GM18873 (cell line): Measurements from ENCODE around the gene HMGXB4.

Experiments
- ATAC-seq: cut with Tn5 transposase; IDR thresholded peaks from one replicate; pipeline ENCODE4 v1.9.1; 2021; ENCODE audit warnings: mild to moderate bottlenecking, moderate library complexity, moderate number of reproducible peaks; ENCODE audit not compliant: unreplicated experiment, low FRiP score

Gene HMGXB4

DNA sequence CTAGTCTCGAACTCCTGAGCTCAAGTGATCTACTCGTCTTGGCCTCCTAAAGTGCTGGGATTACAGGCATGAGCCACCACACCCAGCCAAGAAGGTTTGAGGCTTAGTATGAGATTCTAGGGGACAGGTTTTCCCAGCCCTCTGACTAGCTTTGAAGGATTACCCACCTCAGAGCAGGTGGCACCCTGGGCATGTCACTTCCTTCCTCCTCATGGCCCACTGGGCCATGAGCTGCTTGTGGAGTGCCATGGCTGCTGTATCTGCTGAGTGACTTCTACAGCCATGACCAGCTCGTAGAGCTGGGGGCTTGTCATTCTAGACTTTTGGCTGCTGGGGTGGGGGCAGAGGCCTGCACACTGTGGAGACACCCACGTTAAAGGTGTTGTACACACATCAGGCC is 67.5 kb downstream of the HMGXB4 start:
- no peak for ATAC-seq

DNA sequence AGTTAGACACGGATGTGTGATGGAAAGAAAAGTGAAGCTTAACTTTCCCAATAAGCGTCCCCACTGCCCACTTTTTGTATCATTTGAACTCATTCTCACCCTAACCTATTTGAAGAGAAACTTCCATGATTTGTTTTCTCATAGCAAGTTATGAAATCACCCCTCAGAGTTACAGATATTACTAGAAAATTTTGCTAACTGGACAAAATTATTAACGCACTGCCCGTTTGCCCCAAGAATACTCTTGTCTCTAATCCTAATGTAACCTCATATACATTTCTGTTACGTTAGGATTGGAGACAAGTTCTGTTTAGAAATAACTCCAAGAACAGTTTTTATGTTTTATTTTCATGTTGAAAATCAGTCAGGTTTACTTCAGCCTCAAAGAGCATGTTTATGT is 67.9 kb downstream of the HMGXB4 start:
- no peak for ATAC-seq

DNA sequence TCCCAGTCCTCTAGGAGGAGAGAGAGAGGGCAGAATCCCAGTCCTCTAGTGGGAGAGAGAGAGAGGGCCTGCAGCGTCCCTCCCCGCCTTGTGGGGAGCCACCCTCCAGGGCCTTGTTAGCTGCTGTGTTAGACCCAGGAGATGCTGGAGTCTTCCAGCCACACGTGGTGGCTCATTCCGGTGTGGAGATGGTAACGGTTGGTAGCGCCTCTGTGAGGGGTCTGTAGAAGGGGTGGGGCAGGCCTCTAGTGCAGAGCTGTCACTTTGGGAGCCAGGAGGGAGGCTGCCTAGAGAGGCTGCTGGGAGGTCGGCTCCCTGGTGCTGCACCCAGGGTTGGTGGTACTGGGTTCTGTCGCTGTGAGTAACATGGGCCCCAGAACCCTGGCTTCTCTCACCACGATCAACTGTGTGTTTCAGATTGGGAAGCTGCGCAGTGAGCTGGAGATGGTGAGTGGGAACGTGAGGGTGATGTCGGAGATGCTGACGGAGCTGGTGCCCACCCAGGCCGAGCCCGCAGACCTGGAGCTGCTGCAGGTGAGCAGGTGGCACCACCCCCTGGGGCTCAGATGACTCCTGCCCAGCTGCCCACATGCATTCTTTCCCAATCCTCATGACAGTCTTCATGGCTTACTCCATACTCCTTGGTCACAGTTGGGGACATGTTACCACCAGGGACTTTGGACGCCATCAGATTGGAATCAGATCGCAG is 69.7 kb downstream of the HMGXB4 start:
- no peak for ATAC-seq

DNA sequence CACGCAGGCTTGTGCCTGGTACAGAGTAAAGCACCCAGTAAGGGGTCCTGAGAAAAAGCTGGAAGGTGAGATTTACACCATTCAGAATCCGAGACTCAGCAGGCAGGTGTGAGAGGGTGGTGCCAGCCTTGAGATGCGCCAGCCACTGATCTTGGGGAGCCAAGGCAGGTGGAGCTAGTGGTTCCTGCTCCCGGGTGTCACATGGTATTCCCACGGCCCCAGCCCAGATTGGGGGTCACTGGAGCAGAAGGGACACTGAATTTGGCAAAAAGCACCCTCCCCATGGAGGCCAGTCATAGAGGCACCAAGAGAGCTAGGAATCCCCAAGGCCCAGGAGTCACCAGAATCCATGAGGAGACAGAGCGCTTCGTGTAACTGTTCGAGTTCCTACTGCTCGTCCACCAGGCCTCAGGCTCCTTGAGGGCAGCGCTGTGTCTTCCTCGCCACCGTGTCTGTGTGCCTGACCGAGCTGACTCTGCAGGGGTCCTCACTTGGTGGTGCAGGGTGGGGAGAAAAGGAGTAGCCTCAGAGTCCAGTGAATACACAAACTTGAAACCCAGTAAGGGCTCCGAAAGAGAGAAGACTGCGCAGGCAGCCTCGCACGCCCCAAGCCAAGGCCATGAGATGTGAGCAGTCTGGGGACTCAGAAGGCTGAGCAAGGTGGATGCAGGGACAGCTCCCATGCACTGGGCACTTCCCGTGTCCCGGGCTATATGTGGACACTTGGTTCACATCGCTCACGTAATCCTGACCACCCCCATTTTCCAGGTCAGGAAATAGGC is 70.6 kb downstream of the HMGXB4 start:
- ATAC-seq: no peak

DNA sequence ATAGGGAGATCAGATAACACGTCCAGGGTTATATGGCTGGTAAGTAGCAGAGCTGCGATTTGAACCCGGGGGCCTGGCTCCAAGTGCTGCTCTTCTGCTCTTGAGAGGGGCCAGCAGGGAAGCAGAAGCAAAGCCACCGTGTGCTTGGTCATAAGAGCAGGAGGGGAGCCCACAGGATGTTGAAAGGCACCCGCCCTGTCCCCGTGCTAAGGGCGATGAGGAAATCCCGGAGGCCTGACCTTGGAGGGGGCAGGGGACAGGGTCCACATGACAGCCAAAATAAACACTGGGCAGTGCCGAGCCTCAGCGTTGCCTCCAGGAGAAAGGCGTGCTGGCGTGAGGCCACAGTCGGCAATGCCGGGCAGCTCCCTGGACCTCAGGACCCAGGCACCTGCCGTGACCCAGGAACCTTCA is 71.2 kb downstream of the HMGXB4 start:
- no peak for ATAC-seq

DNA sequence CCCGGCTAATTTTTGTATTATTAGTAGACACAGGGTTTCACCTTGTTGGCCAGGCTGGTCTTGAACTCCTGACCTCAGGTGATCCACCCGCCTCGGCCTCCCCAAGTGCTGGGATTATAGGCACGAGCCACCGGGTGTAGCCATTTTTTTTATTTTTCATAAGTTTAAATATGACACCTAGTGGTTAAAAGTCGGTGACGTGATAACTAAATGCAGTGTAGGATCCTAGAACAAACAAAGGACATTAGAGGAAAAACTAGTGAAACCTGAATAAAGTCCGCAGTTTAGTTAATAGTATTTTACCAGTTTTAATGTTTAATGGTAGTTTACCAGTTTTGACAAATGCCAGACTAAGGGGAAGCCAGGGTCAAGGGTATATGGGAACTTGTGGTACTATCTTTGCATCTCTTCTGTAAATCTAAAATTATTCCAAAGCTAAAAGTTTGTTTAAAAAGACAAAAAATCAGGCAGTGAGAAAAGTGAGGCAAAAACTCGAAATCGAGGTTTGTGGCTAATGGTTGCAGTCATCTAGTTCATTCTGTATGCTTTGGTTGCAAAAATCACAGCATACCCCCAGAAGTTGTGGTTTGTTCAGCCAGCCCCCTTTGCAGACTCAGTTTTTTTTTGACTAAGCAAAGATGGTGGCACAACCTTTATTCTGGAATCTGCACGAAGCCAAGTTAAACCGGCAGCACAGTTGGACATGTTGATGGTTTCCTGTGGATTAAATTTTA is 72.0 kb downstream of the HMGXB4 start:
- no peak for ATAC-seq

DNA sequence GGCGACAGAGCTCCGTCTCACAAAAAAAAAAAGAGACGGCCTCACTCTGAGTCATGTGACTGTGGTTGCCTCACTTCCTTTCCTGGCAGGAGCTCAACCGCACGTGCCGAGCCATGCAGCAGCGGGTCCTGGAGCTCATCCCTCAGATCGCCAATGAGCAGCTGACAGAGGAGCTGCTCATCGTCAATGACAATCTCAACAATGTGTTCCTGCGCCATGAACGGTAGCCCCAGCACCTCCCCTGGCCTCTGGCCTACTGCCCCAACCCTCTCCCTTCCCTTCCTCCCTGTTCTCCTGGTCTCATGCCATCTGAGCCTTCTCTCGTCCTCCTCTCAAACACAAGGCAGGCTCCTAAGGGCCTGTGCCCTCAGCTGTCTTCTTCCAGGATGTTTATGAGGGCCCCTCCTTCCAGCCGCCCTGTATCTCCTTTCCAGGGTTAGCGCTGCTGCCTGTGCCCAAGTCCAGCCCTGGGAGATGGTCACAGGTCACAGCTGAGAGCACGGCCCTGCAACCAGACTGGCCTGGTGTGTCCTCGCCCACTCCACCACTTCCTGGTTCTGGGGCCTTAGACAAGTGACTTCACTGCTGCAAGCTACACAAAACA is 73.1 kb downstream of the HMGXB4 start:
- ATAC-seq: no peak

DNA sequence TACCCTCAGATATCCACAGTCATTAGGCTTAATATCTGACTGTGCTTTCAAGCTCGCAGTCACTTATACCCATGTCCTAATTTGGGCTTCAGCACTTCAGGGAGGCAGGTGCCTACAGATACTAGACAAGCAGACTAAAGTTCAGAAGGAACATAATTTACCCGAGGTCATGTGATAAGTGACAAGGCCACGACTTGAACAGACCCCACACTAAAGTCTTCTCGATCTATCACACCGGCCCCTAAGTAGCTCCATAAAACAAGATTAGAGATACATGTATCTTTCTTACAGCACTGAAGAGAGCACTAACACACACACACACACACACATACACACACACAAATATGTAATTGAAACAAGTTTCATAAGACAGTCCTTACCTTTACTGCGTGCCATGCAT is 75.0 kb downstream of the HMGXB4 start:
- no peak for ATAC-seq

DNA sequence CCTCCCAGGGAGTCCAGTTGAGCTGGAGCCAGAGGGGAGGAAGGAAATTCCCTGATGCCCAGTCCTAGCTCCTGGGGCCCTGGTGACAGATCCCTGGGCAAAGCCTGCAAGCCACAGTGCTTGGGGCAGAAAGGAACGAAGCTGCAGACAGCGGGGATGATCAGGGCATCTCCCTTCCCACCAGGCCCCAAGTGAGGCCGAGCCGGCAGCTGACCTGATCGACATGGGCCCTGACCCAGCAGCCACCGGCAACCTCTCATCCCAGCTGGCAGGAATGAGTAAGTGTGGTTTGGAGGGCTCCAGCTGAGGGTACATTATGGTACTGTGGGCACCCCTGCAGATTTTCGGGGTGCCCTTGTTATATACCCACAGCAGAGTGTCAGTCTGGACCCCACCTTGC is 75.9 kb downstream of the HMGXB4 start:
- no peak for ATAC-seq

DNA sequence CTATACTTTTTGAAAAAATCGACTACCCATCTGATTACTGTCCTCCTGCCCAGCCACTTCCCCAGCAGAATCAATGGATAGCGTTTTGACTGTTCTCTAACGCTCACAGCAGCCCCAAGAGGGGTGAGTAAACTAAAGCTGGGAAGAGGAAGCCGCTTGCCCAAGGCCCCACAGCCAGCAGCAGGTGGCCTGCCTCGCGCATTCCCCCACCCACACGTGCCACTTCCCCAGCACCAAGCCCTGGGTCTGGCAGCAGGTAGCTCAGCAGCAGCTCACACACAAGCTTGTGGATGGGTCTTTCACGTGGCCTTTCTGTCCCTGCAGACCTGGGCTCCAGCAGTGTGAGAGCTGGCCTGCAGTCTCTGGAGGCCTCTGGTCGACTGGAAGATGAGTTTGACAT is 76.7 kb downstream of the HMGXB4 start:
- no peak for ATAC-seq

DNA sequence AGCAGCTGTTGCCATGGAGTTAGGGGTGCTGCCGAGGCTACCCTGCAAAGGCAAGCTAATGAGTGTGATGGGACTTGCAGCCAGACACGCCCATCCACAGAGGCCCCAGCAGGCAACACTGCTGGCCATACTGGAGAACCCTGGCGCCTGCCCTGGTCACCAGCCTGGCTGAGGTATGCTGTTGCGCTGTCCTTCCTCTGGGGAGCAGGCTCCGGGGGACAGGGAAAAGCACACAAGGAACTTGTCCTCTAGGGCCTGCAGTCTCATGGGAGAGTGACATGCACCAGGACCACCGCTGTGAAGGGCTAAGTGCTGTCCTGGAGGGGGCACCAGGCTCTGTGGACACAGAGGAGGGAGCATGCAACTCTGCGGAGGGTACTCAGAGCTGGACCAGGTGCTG is 78.2 kb downstream of the HMGXB4 start:
- ATAC-seq: no peak

DNA sequence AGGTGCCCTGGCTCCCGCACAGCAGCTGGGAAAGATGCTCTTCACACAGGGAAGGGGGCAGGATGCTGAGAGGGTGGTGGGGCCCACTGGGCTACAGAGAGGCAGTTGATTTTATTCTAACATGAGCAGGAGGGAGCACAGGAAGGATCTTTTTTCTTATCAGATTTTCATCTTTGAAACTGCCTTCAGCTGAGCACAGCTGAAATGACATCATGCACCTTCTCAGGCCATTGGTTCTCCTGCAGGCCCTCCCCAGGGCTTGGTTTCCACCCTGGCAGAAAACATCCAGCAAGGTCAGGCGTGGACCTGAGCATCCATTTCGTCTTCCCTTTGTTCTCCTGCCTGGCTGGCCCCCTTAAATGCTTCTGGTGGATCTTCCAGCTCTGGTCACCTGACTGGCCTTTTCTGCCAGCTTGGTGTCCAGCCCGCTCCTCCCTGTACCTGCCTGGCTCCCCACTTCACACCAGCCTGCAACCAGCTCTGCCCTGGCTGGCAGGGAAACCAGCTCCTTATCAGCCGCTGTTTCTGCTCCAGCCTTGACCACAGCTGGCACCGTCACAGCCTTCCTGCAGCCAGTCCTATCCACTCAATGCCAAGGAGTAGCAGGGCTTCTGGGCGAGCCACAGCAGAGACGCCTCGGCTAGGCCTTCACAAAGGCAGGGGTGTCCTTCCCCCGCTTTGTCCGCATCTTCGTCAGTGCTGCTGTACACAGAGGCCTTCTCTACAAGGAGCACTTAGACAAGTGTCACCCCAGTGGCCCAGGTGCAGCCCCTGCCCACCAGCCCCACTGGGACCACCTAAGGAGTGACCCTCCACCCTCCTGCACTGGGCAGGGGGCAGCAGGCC is 78.9 kb downstream of the HMGXB4 start:
- no peak for ATAC-seq

DNA sequence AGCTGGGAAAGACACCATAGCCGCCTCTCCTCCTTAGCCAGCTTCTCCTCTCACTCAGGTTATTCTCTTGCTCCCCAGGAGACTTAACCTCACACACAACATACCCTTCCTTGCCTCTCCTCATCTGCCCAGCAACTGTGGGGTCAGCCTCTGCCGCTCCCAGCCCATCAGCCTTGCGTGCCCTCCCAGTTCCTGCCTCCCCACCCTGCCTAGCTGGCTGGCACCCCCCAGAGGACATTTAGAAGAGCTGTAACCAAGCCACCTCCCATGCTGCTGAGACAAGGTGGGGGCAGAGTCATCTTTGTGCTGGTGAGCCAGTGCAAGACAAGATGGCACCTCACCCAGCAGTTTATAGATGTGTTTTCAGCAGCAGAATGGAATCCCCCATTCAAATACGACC is 80.6 kb downstream of the HMGXB4 start:
- no peak for ATAC-seq

DNA sequence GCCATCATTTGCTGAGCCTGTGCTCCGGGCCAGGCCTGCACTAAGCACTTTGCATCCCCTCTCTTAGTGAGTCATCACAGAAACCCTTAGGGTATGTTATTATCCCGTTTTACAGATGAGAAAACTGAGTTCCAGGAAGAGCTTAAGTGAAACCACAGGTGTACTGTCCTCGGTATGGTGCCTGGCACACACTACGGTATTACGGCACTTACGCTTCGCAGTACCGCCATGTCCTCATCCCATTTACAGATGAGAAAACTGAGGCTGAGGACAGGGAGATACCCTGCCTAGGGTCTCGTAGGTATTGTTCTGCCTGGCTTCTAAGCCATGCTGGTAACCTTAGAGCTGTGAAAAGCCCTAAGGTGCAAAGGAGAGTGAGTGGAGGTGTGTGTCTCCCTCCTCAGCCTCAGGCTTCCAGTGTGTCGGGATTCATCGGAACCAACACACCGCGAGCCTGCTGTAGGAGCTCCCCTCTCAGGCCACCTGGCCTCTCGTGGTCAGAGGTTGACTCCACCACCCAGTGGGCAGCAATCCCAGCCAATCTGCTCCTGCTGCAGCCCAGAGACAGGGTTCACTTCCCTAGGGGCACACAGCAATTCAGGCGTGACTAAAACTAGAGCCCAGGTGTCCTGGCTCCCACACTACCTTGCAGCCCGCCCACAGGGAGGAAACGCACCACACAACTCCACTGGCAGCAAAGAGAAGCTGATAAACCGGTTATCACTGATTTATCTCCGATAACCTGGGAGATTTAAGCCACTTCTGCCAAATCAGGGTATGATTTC is 84.0 kb downstream of the HMGXB4 start:
- no peak for ATAC-seq

DNA sequence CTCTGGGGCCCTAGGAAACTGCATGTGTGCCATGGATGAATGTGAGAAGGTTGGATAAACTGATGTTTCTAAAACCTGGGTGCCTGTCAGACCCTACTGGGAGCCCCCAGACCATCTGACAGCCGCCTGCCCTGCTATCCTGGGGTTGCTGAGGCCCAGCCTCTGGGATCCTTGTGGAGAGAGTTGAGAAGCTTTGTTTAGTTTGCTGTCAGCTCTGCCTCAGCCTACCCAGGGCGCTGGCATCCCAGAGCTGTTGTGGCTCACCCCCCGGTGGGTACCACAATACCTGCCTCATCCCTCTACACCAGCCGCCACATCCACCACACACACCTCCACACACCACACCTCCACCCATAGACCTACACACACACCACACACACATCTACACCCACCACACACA is 85.1 kb downstream of the HMGXB4 start:
- ATAC-seq: no peak

DNA sequence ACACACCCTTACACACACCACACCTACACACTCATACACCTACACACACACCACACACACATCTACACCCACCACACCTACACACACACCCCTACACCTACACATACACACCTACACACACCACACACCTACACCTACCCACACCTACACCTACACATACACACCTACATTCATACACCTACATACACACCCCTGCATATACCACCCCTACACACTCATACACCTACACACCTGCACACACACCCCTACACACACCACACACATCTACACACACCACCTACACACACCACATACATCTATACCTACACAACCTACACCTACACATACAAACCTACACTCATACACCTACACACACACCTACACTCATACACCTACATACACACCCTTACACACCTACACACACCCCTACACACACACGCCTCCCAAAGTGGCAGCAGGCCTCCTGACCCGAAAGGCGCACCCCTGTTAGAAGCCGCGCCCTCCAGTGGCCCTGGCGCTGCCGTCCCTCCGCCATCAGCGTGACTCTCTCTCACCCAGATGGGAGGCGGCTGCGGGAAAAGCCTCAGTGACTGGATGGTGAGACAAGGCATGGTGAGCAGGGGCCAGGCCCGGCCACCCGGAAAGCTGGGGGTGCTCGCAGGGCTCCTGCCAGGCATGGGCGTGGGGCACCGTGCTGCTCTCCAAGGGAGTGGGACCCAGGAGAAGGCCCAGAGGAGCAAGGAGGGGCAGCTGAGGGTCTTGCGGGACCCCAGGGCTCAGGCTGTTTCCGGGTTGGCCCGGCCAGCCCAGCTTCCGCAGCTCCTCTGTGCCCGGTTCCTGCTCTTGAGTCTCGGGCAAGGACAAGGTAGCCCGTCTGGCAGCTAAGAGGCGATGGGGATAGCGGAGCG is 86.6 kb downstream of the HMGXB4 start:
- no peak for ATAC-seq

DNA sequence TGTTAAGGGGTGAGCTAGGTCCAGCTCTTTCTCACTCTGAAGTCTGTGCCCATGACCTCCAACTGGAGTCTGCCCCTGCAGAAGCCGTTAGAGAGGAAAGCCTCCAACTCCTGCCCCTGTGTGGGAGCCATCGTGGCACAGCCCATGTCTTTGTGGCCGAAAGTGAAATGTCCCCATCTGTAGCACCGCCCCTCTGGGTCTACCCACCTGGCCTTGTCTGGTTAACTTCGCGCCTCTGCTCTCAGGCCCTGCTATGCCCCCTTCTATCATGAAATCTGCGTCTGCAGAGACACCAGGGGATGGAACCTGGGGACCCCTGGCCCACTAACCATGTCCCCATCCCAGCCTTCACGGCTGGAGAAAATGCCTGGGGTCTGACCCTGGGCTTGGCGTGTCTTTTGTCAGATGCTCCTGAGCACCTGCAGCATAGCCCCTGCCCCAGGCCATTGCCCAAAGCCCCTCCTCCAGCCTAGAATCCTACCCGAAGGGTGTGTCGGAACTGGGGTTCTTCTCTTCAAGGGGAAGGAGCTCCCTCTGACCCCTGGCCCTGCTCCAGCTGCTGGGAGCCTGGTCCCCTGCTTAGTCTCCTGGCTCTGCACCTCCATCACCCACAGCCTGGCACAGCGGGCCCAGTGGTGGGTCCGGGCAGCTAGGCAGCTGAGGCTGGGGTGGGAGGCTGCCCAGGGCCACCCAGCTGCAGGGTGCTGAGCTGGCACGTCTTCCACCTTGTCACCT is 87.8 kb downstream of the HMGXB4 start:
- ATAC-seq: no peak
